OCI-LY3 (cell line): ENCODE measurements around the gene ARMH4.

Experiments
- CTCF ChIP-seq: fragments of 200-600, 300-600 bp; sonication (generic); IDR thresholded peaks from 2 replicates; pipeline ENCODE4 v1.5.1; 2014; ENCODE audit warnings: antibody characterized with exemption, low read length, low read depth
- EZH2phosphoT487 ChIP-seq: fragments of 200-600 bp; shearing (Covaris generic); IDR thresholded peaks from 2 replicates; pipeline ENCODE4 v1.6.1; 2018; ENCODE audit warnings: antibody characterized with exemption, mixed run types, low read depth

- TF ChIP-seq CTCF (no peak), EZH2phosphoT487 (no peak)
Measured at GRCh38 chr14:57957441-57957840, 194.6 kb downstream of the ARMH4 start.
